Fibroblast of villous mesenchyme (primary cell): Measurements from ENCODE around the gene DTX1. TPM values are rescaled to one million over a fixed set of nuclear protein-coding genes. Genes with fewer than 3 reads are reported as not detected.
A peak's percentile ranks its signal among the peaks of the same experiment; 100 is the strongest.

ENCODE experiments used
- DNase-seq: peaks from one replicate; pipeline ENCODE4 v3.0.0-alpha.2; 2010; ENCODE audit warnings: low read depth
- H3K4me3 ChIP-seq: 2 replicates; pipeline ENCODE4 v1.5.1; 2011; ENCODE audit warnings: low read depth, mild to moderate bottlenecking, low read length
- CTCF ChIP-seq: IDR thresholded peaks from 2 replicates; pipeline ENCODE4 v1.5.1; 2012; ENCODE audit warnings: low read depth, mild to moderate bottlenecking, low read length; ENCODE audit not compliant: insufficient read depth
- total RNA-seq: library from RNA; depleted of rRNA; stranded (reverse); fragments of >200 nt; gene quantifications from 2 replicates; pipeline ENCODE4 v1.2.3, GENCODE V29; 2012

The DTX1 gene
- total RNA-seq, 1 donor: not detected

- no peak for DNase-seq
- H3K4me3 ChIP-seq: no peak overlapping the region
- TF ChIP-seq CTCF: no peak
Measured at GRCh38 chr12:113043240-113043639, 13.3 kb upstream of the DTX1 start.

GRCh38 chr12:113044516-113044915, 12.0 kb upstream of the DTX1 start:
- DNase-seq: no peak
- H3K4me3 ChIP-seq: no peak overlapping the region
- TF ChIP-seq CTCF: no peak

- no peak overlapping the region for H3K4me3 ChIP-seq
- DNase-seq: peak; percentile 66
- TF ChIP-seq CTCF: peak; percentile 79
Measured at GRCh38 chr12:113048716-113049127, 7.8 kb upstream of the DTX1 start.

- TF ChIP-seq CTCF: peak; percentile 16
- no peak for DNase-seq
- H3K4me3 ChIP-seq: no peak overlapping the region
Measured at GRCh38 chr12:113049976-113050742, 6.4 kb upstream of the DTX1 start.

GRCh38 chr12:113050795-113051194, 5.7 kb upstream of the DTX1 start:
- H3K4me3 ChIP-seq: no peak overlapping the region
- no peak for TF ChIP-seq CTCF
- no peak for DNase-seq

DNA sequence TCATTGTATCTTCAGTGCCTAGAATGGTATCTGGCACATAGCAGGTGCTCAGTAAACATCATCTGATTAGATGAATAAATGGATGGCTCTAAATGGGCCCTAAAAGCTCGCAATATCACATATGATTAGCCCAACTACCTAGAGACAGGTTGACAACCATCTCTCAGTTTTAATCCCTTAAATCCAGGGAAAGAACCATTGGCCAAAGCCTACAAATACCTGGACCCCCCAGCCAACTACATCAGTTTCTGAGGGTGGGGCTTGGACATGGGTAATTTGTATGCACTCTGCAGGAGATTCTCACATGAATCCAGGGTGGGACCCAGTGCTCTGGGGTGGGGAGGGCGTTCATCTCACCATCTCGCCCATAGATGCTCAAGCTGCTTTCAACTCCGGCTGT, 4.8 kb upstream of the DTX1 start:
- TF ChIP-seq CTCF: no peak
- DNase-seq: no peak
- H3K4me3 ChIP-seq: no peak overlapping the region

DNA sequence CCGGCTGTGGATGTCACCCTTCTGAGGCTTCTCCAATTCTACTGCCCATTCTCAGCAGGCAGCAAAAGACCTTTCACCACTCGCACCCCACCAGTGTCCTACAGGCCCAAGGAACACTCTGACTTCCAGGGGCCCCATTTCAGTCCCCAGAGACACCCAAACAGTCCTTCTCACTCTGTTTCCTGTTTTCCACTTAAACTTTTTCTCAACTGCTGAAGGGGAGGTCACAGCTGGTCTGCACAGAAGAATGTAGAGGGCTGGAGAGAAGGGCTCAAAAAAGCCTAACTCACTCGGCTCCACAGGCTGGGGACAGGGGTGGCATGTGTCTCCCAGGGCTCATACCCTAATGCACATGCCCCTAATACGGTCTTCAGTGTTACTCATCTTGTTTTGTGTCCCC, 4.2 kb upstream of the DTX1 start:
- TF ChIP-seq CTCF: no peak
- no peak for DNase-seq

More for the DNA sequence above, 4.2 kb upstream of the DTX1 start:
- no peak overlapping the region for H3K4me3 ChIP-seq
